ENCODE measurements around the gene SIX5. TPM values are rescaled to one million over a fixed set of nuclear protein-coding genes. Genes with fewer than 3 reads are reported as not detected.
A peak's percentile ranks its signal among the peaks of the same experiment; 100 is the strongest.
"Not testable (repeated sequence)": the region's sequence is repeated elsewhere in the genome, so short reads cannot be mapped to it uniquely, and the experiment has no call there.

The SIX5 gene
- total RNA-seq, 2 donors from 2014 or later, result 0.42 to 0.44 TPM

DNA sequence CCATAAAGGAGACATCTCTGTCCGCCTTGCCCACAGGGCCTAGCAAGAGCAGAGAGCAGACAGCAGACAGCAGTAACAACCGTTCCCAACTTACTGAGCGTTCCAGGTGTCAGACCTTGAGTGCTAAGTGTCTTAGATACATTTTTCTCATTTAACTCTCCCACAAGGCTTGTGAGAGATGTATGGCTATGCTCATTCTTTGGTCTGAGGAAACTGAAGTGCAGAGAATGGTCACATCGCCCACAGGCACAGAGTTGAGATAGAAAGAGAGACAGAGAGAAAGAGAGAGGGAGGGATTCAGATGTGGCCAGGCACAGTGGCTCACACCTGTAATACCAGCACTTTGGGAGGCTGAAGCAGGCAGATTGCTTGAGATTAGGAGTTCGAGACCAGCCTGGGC is 21.5 kb downstream of the SIX5 start:
- H3K9me3 ChIP-seq (ENCODE audit: control insufficient read depth, low read length, poor library complexity, severe bottlenecking), result no peaks in the 10 kb centered on the region
- no peak overlapping the region for H3K27ac Mint-ChIP-seq
- H3K36me3 Mint-ChIP-seq (ENCODE audit: low read depth), result no peaks in the 10 kb centered on the region
- DNase-seq, result no peak
- no peak overlapping the region for H3K4me3 Mint-ChIP-seq
- ATAC-seq, result no peak
- H3K4me1 Mint-ChIP-seq, result peaks cover 2% of the 10 kb centered on the region
- peaks cover 24% of the 10 kb centered on the region for H3K27me3 Mint-ChIP-seq

DNA sequence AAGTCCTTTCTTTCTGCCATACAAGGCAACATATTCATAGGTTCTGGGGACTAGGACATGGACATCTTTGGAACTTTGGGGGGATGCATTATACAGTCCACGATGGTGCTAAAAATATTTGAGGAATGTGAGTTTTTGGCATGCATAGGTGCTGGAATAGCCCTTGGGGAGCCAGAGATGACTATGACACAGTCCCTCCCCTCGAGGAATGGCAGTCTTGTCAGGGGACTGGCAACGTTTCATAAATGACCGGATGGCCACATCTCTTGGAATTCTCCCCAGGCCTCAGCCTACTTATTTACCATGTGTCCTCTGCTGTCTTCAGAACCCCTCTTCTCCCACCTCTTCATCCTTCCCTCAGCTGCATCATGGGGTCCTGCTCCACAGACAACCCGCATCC is 22.2 kb downstream of the SIX5 start:
- no peak for DNase-seq
- no peaks in the 10 kb centered on the region for H3K9me3 ChIP-seq (ENCODE audit: control insufficient read depth, low read length, poor library complexity, severe bottlenecking)
- H3K27me3 Mint-ChIP-seq, result peaks cover 28% of the 10 kb centered on the region

DNA sequence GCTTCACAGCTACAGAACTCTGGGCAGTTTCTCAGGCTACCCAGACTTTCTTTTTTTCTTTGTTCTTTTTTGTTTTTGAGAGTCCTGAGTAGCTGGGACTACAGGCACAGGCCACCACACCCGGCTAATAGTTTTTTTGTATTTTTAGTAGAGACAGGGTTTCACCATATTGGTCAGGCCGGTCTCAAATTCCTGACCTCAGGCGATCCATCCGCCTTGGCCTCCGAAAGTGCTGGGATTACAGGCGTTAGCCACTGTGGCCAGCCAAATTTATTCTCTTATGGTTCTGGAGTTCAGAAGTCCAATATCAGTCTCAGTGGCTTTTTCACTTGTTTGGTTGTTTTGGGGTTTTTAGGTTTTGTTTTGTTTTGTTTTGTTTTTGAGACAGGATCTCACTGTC is 23.4 kb downstream of the SIX5 start:
- Mint-ChIP-seq H3K27me3 (peaks cover 28% of the 10 kb centered on the region), H3K4me1 (peaks cover 2% of the 10 kb centered on the region), H3K4me3 (no peak overlapping the region), H3K27ac (no peak overlapping the region), H3K36me3 (ENCODE audit: low read depth) (no peaks in the 10 kb centered on the region)
- DNase-seq (no peak), ATAC-seq (no peak)
- H3K9me3 ChIP-seq (ENCODE audit: control insufficient read depth, low read length, poor library complexity, severe bottlenecking), result no peaks in the 10 kb centered on the region

More for the DNA sequence above, 22.2 kb downstream of the SIX5 start:
- no peaks in the 10 kb centered on the region for H3K36me3 Mint-ChIP-seq (ENCODE audit: low read depth)
- H3K4me3 Mint-ChIP-seq, result no peak overlapping the region
- no peak overlapping the region for H3K27ac Mint-ChIP-seq
- ATAC-seq, result no peak
- peaks cover 2% of the 10 kb centered on the region for H3K4me1 Mint-ChIP-seq

DNA sequence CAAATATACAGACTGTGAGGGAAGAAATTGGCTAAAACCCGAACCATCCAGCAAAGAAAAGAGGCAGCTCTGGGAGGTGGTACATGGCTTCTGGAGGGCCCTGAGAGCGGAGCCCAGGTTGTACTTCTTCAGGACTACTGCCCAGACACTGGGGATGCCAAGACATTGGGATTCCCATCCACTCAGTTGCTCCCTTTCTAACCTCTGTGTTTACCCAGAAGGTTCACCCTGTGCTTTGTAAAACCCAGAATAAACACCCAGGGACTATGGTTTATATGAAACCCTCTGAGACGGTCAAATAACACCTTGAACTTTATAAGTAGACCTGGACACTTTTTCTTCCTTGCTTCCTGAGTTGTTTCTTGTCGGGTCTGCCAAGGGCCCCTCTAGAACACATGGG is 26.1 kb downstream of the SIX5 start:
- no peak overlapping the region for H3K4me3 Mint-ChIP-seq
- H3K27me3 Mint-ChIP-seq, result peaks cover 37% of the 10 kb centered on the region
- no peak for DNase-seq

DNA sequence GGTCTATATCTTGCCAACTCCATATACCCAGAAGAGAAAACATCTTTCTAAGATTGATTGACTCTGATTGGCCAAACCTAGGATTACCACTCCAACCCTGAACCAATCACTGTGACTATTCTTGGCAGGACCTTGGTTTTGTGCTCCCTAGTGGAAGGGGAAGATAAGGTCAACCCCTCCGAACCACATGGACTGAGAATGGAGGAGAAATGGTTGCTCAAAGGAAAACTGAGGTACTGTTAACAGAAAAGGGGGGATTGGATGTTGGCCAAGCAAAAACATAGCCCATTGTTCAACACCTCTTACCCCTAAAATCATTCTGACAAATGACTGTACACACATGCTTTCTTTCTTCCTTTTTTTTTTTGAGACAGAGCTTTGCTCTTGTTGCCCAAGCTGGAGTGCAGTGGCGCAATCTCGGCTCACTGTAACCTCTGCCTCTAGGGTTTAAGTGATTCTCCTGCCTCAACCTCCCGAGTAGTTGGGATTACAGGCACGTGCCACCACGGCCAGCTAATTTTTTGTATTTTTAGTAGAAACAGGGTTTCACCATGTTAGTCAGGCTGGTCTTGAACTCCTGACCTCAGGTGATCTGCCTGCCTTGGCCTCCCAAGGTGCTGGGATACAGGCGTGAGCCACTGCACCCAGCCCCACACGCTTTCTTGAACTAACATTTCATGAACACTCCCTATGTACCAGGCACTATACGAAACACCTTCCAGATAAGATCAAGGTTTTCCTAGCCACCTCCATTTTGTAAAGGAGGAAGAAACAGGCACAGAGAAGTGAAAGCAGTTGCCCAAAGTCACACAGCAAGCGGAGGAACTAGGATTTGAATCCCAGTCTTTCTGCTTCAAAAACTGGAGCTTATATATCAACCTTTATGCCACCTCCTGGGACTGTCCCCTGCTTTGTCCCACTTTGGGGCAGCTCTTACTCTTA is 29.3 kb downstream of the SIX5 start:
- H3K27me3 Mint-ChIP-seq, result peaks cover 23% of the 10 kb centered on the region
- no peaks in the 10 kb centered on the region for H3K9me3 ChIP-seq (ENCODE audit: control insufficient read depth, low read length, poor library complexity, severe bottlenecking)
- H3K27ac Mint-ChIP-seq, result no peak overlapping the region
- no peaks in the 10 kb centered on the region for H3K4me1 Mint-ChIP-seq
- no peak overlapping the region for H3K4me3 Mint-ChIP-seq
- DNase-seq, result no peak
- peaks cover 3% of the 10 kb centered on the region for H3K36me3 Mint-ChIP-seq (ENCODE audit: low read depth)
- ATAC-seq, result no peak

More for the DNA sequence above, 26.1 kb downstream of the SIX5 start:
- ATAC-seq, result no peak
- H3K4me1 Mint-ChIP-seq, result peaks cover 2% of the 10 kb centered on the region
- H3K27ac Mint-ChIP-seq, result no peak overlapping the region
- no peaks in the 10 kb centered on the region for H3K9me3 ChIP-seq (ENCODE audit: control insufficient read depth, low read length, poor library complexity, severe bottlenecking)
- peaks cover 2% of the 10 kb centered on the region for H3K36me3 Mint-ChIP-seq (ENCODE audit: low read depth)

DNA sequence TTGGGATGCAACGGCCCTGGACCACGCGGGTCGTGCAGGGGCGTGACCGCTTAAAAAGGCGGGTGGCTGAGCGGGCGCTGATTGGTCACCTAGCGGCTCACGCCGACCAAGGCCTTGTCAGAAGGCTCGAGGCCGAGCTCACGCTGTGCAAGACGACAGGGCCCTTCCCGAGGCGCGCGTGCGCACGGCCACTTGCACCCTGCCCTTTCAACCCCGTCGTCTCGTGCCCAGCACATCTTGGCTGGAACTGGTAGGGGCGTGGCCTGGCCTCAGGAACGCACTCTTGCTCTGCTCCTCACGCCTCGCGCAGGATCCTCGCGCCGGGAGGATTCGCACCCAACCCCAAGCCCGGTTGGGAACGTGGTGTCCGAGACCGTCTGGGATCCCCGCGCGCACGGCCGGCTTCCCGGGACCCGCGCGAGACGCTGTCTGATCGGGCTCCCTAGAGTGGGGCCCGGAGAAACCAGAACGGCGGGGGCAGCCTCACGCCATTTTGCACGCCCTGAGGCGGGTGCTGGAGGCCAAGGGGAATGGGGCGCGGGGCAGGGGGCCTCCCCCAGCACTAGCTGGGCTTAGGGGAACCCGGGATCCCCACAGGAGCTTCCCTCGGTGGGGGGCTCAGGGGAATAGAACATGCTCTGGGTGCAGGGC is 35.8 kb downstream of the SIX5 start, which contains the start of gene MEIOSIN:
Gene MEIOSIN (plus strand): TSS at position 280 of the 651 bp plus-strand sequence. CDS start 1,938 bp downstream, outside the sequence.
- Mint-ChIP-seq H3K4me3 (no peak within 1 kb of the TSS), H3K27ac (no peak within 1 kb of the TSS), H3K27me3 (peaks cover 5% of the 10 kb centered on the region), H3K36me3 (ENCODE audit: low read depth) (peaks cover 5% of the 10 kb centered on the region), H3K4me1 (peaks cover 17% of the 10 kb centered on the region)
- no peaks in the 10 kb centered on the region for H3K9me3 ChIP-seq (ENCODE audit: control insufficient read depth, low read length, poor library complexity, severe bottlenecking)
- no peak for DNase-seq
- ATAC-seq, result no peak

DNA sequence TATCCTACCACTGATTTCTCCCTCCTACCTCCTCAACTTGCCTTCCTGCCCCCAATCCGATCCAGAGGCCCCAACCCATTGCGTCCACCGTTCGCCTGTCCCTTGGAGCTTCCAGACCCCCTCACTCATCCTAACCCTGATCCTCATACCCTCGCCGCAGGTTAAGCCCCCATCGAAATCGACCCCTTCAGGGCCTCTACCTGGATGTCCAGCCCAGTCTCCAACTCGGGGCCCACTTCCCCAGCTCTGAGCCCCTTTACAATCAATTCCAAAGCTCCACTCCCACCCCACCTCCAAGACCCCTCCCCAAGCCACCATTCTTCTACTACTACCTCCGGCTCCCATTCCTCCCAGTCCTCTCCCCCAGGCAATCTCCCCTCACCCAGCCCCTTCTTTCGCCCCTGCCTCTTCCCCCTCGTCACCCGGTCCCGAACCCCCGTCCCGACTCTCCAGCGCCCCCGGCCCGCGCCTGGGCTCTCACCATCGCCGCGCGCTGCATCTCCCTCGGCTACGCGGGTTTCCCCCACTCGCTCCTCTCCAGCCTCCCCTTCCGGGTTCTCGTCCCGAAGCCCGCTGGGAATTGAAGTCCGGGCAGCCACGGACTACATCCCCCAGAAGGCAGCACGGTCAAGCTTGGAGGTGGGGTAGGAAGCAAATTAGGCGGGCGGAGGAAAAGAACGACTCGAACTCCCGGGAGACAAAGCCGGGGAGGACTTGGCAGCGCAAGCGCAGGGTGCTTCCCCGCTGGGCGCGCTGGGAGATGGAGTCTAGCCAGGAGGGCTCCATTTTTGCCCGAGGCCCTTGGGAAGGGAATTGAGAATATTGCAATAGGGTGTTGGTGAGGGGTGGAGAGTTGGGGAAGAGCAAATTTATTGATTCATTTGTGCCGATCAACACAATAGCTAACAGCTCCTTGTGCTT is 38.4 kb downstream of the SIX5 start, which contains the start of gene FBXO46:
Gene FBXO46 (minus strand): TSS at position 529 of the 921 bp plus-strand sequence. CDS start 17,401 bp downstream, outside the sequence.
- H3K27me3 Mint-ChIP-seq, result no peaks in the 10 kb centered on the region
- peak; percentile 79 to 89 (median 87) for DNase-seq
- ATAC-seq, result peak; percentile 100
- peaks cover 2% of the 10 kb centered on the region for H3K36me3 Mint-ChIP-seq (ENCODE audit: low read depth)
- peaks cover 27% of the 10 kb centered on the region for H3K4me1 Mint-ChIP-seq
- H3K27ac Mint-ChIP-seq, result peak within 1 kb of the TSS; percentile 96
- peak within 1 kb of the TSS; percentile 97 for H3K4me3 Mint-ChIP-seq
- no peaks in the 10 kb centered on the region for H3K9me3 ChIP-seq (ENCODE audit: control insufficient read depth, low read length, poor library complexity, severe bottlenecking)

DNA sequence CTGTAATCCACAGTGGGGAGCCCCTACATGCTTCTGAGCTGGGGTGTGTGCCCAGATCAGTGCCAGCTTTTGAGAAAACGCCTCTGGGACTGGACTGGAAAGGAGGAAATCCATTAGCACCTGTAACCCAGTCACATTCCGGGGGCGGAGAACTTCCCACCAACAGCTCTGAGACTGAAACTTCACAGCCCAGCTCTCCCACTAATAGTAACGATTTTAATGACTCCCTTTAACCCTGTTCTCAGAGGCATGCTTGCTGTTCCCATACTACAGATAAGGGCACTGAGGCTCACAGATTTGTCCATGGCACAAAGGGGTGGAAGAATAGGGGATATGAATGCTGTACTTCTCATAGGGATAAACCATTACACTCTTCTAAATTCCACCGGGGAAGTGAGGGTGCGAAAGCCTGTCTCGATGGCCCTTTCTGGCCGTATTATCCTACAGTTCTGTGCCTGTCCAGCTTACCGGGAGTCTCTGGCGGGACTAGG is 39.2 kb downstream of the SIX5 start:
- peaks cover 27% of the 10 kb centered on the region for H3K4me1 Mint-ChIP-seq
- peaks cover 2% of the 10 kb centered on the region for H3K36me3 Mint-ChIP-seq (ENCODE audit: low read depth)
- H3K4me3 Mint-ChIP-seq, result peak overlapping the region; percentile 97
- no peaks in the 10 kb centered on the region for H3K9me3 ChIP-seq (ENCODE audit: control insufficient read depth, low read length, poor library complexity, severe bottlenecking)
- ATAC-seq, result no peak
- no peaks in the 10 kb centered on the region for H3K27me3 Mint-ChIP-seq
- H3K27ac Mint-ChIP-seq, result peak overlapping the region; percentile 96
- no peak for DNase-seq

DNA sequence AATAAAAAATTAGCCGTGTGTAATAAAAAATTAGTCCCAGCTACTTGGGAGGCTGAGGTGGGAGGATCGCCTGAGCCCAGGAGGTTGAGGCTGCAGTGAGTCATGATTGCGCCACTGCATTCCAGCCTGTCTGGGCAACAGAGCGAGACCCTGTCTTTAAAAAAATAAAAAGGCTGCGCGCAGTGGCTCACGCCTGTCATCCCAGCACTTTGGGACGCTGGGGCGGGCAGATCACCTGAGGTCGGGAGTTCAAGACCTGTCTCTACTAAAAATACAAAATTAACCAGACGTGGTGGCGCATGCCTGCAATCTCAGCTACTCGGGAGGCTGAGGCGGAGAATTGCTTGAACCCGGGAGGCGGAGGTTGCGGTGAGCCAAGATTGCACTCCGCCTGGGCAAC is 40.4 kb downstream of the SIX5 start:
- Mint-ChIP-seq H3K27ac (peak overlapping the region; percentile 75), H3K4me1 (peaks cover 27% of the 10 kb centered on the region)
- not testable (repeated sequence) for DNase-seq; H3K36me3 Mint-ChIP-seq (ENCODE audit: low read depth); H3K27me3 Mint-ChIP-seq; ATAC-seq; H3K9me3 ChIP-seq (ENCODE audit: control insufficient read depth, low read length, poor library complexity, severe bottlenecking); H3K4me3 Mint-ChIP-seq

DNA sequence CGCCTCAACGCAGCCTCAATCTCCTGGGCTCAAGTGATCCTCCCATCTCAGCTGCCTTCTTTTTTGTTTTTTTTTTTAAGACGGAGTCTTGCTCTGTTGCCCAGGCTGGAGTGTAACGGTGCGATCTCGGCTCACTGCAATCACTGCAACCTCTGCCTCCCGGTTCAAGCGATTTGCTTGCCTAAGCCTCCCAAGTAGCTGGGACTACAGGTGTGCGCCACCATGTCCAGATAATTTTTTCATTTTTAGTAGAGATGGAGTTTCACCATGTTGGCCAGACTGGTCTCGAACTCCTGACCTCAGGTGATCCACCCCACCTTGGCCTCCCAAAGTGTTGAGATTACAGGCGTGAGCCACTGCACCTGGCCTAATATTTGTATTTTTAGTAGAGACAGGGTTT is 49.0 kb downstream of the SIX5 start:
- not testable (repeated sequence) for DNase-seq; H3K27ac Mint-ChIP-seq; H3K9me3 ChIP-seq (ENCODE audit: control insufficient read depth, low read length, poor library complexity, severe bottlenecking); H3K4me3 Mint-ChIP-seq; H3K36me3 Mint-ChIP-seq (ENCODE audit: low read depth); ATAC-seq; H3K27me3 Mint-ChIP-seq
- H3K4me1 Mint-ChIP-seq, result peaks cover 30% of the 10 kb centered on the region

DNA sequence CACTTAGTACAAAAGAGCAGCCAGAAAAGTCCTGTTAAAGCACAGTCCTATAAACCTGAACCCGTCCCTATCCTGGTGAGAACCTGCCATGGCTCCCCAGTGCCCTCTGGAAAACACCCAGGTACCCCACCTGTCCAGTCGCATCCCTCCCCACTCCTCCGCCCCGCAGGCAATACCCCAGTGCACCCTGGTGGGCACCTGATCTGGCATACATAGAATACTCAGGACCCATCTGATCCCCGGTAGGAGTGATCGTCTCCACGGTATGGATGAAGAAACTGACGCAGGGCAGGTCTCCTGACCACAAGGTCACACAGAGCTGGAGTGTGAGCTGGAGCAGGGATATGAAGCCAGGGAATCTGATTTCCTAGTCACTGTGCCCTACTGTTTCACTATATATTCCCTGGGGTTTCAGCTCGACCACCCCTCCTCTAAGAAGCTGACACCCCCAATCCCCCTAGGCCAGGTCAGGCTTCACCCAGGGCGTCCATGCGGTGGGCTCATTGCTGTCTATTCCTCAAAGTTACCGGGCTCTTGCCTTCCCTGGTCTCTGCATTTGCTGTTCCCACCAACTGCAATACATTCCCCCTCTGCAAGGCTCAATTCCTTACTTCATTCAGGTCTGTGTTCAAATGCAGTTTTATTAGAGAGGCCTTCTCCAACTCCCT is 50.9 kb downstream of the SIX5 start:
- H3K27me3 Mint-ChIP-seq, result no peaks in the 10 kb centered on the region
- H3K27ac Mint-ChIP-seq, result peak overlapping the region; percentile 96
- DNase-seq, result no peak
- H3K4me1 Mint-ChIP-seq, result peaks cover 30% of the 10 kb centered on the region
- no peaks in the 10 kb centered on the region for H3K36me3 Mint-ChIP-seq (ENCODE audit: low read depth)
- H3K4me3 Mint-ChIP-seq, result peak overlapping the region; percentile 99
- H3K9me3 ChIP-seq (ENCODE audit: control insufficient read depth, low read length, poor library complexity, severe bottlenecking), result no peaks in the 10 kb centered on the region
- ATAC-seq, result no peak

Data from T-helper 17 cell (primary cell).